ENCODE data around the gene EBF3.

- TF ChIP-seq TAF1 (IDR thresholded peaks at IDR 0.05; ENCODE audit: borderline replicate concordance, insufficient read depth, low read length) (no peak), FOXP2 (optimal IDR thresholded peaks at IDR 0.05; ENCODE audit: borderline replicate concordance, extremely low read depth, extremely low read length, insufficient read depth) (no peak), REST (IDR thresholded peaks at IDR 0.05; ENCODE audit: insufficient read depth in 1 of 2, low read depth in 2 of 2, low read length in 2 of 2) (no peak), POLR2AphosphoS5 (IDR thresholded peaks at IDR 0.05; ENCODE audit: low read depth, low read length) (no peak)
These were observed 8.3 kb upstream of the EBF3 start for GRCh38 chr10:129972145-129972965.

Data from PFSK-1 (cell line).